Tibial artery (tissue), 4 donors: ENCODE results near the gene CAMK1G.

Source experiments
- DNase-seq, 2 donors: peaks; one replicate each; pipeline ENCODE4 v3.0.0-alpha.2; 2019
- H3K27ac ChIP-seq, 2 donors: fragments of 200-600 bp; sonication (generic) in 1 of 2; 1 replicate in 1 of 2; 2 replicates in 1 of 2; pipeline ENCODE4 v1.5.1; 2018 to 2019; ENCODE audit warnings: mild to moderate bottlenecking in 1 of 2
- H3K27me3 ChIP-seq, 2 donors: fragments of 200-600 bp; sonication (generic) in 1 of 2; one replicate each; pipeline versions ENCODE4 v1.5.1 to v1.6.0; 2016 to 2019
- H3K36me3 ChIP-seq, 3 donors: fragments of 200-600 bp; sonication (generic) in 2 of 3; one replicate each; pipeline ENCODE4 v1.5.1; 2016 to 2019; ENCODE audit warnings: mild to moderate bottlenecking in 2 of 3
- H3K4me1 ChIP-seq, 4 donors: fragments of 200-600 bp; sonication (generic) in 2 of 4; 1 replicate in 3 of 4; 2 replicates in 1 of 4; pipeline ENCODE4 v1.5.1; 2016 to 2019
- H3K4me3 ChIP-seq, 2 donors: fragments of 200-600 bp; sonication (generic) in 1 of 2; 1 replicate in 1 of 2; 2 replicates in 1 of 2; pipeline ENCODE4 v1.5.1; 2018 to 2019; ENCODE audit warnings: mild to moderate bottlenecking in 2 of 2
- H3K9me3 ChIP-seq, 3 donors: fragments of 200-600 bp; sonication (generic) in 1 of 3; one replicate each; pipeline ENCODE4 v1.5.1; 2016 to 2019
- intact Hi-C: fragments of 100-400 bp; cut with DNase I; formaldehyde crosslinking; loops from one replicate; pipeline ENCODE4 v1.15.0; 2023; ENCODE audit warnings: low total_unique reads
- TF ChIP-seq, protein P1 (sequence below), 2 experiments: fragments of 200-600 bp in 1 of 2; fragments of 450-650 bp in 1 of 2; IDR thresholded peaks; one replicate each; pipeline ENCODE4 v1.5.1; 2017 to 2019; ENCODE audit warnings: antibody characterized with exemption in 2 of 2, mild to moderate bottlenecking in 1 of 2, moderate library complexity in 1 of 2

CAMK1G gene

DNA sequence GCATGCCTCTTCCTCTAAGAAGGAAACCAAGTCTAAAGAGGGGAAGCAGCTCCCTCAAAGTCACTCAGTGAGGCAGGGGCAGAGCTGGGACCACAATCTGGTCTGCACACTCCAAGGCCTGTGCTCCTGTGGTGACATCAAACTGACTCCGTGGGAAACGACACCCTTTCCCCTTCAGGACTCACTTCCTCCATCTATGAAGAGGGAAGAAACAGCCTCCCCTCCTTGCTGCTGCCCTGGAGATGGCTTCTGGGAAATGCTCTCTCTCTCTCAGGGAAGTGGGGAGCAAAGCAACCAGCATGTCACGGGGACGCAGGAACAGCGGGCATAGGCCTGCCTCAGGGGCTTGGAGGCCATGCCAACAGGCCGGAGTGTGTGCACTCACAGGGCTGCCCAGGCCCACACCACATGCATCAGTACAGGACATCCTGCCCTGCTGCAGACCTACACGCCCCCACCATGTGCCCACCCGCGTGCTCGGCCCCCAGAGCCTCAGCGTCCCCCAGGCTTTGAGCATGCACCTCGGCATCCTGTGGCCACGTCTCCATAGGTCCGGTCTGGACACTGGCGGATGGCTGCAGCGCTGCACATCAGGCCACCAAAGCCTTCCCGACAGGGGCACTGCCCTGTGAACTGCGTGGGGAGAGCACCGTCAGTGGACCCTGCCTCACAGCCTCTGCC, 43.0 kb downstream of the CAMK1G start:
- Histone ChIP-seq H3K36me3 (no peaks in the 10 kb centered on the region), H3K27ac (no peak overlapping the region), H3K27me3 (peaks cover 0 to 7% of the 10 kb centered on the region in 2 donors), H3K4me1 (peaks cover 0 to 15% (median 5%) of the 10 kb centered on the region in 4 donors), H3K9me3 (no peaks in the 10 kb centered on the region), H3K4me3 (no peak overlapping the region)
- intact Hi-C loops: no loop called here
- TF ChIP-seq, protein P1, sequence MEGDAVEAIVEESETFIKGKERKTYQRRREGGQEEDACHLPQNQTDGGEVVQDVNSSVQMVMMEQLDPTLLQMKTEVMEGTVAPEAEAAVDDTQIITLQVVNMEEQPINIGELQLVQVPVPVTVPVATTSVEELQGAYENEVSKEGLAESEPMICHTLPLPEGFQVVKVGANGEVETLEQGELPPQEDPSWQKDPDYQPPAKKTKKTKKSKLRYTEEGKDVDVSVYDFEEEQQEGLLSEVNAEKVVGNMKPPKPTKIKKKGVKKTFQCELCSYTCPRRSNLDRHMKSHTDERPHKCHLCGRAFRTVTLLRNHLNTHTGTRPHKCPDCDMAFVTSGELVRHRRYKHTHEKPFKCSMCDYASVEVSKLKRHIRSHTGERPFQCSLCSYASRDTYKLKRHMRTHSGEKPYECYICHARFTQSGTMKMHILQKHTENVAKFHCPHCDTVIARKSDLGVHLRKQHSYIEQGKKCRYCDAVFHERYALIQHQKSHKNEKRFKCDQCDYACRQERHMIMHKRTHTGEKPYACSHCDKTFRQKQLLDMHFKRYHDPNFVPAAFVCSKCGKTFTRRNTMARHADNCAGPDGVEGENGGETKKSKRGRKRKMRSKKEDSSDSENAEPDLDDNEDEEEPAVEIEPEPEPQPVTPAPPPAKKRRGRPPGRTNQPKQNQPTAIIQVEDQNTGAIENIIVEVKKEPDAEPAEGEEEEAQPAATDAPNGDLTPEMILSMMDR (IDR thresholded peaks at IDR 0.05): no peak
- DNase-seq: no peak

DNA sequence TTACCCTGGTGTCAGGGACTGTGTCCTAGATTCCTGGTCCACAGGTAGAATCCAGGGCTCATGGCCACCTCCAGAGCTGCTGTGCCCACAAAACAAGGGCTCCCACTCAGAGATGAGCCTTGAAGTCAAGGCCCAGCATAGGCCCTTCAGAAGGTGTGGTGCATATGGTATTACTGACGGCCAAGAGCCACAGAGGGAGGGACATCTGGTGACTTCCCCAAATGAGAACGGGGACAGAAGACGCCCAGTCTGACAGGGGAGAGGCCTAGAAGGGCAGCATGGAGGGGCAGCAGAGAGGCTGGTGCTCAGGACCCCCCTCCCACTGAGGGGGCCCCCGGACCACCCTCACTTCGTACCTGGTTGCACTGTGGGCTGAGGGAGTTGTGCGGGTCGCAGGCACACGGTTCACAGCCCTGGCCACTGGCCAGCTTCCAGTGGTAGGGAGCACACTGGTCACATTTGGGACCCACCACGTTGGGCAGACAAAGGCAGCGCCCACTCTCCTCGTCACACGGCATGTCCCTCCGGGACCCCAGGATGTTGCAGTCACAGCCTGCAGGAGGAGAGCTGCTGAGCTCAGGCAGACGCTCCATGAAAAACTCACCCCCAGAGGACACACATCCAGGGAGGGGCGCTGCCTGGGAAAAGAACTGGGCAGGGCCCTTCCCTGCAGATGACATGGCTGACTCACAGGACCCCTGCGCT, 43.7 kb downstream of the CAMK1G start:
- intact Hi-C loops: no loop called here
- H3K4me3 ChIP-seq: no peak overlapping the region
- DNase-seq: no peak
- H3K27me3 ChIP-seq: peaks cover 0 to 7% of the 10 kb centered on the region in 2 donors
- no peak overlapping the region for H3K27ac ChIP-seq
- peaks cover 0 to 12% (median 5%) of the 10 kb centered on the region in 4 donors for H3K4me1 ChIP-seq
- TF ChIP-seq, protein P1 (IDR thresholded peaks at IDR 0.05): no peak
- H3K9me3 ChIP-seq: no peaks in the 10 kb centered on the region
- no peaks in the 10 kb centered on the region for H3K36me3 ChIP-seq

DNA sequence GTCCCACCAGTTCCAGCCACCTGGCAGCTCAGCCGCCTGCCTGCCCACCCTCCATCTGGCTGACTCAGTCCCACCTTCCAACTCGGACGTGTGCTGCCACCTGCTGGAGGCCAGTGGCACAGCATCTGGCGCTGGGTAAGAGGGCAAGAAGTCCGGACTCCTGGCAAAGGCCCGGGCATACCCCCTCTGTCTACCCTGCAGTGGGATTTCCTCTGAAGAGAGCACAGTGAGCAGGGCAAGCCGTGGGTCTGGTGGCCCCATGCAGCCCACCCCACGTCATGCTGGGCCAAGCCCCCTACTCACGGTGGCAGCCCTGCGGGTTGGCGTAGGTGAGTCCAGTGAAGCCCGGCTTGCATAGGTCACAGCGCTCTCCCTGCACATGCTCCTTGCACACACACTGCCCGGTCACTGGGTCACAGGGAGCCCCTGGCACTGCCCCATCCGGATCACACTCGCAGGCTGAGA, 44.2 kb downstream of the CAMK1G start:
- TF ChIP-seq, protein P1 (IDR thresholded peaks at IDR 0.05): peak; percentile 72 to 88
- H3K9me3 ChIP-seq: no peaks in the 10 kb centered on the region
- peaks cover 0 to 7% of the 10 kb centered on the region in 2 donors for H3K27me3 ChIP-seq
- H3K4me3 ChIP-seq: no peak overlapping the region
- intact Hi-C loops: no loop called here
- H3K36me3 ChIP-seq: no peaks in the 10 kb centered on the region
- H3K27ac ChIP-seq: no peak overlapping the region
- peak in 1 of 2 donors; percentile 65 for DNase-seq
- peaks cover 0 to 12% (median 5%) of the 10 kb centered on the region in 4 donors for H3K4me1 ChIP-seq

GRCh38 chr1:209628618-209629299, 45.2 kb downstream of the CAMK1G start:
- Histone ChIP-seq H3K4me1 (peaks cover 0 to 12% (median 5%) of the 10 kb centered on the region in 4 donors), H3K36me3 (no peaks in the 10 kb centered on the region), H3K27me3 (peaks cover 0 to 7% of the 10 kb centered on the region in 2 donors), H3K27ac (no peak overlapping the region), H3K4me3 (no peak overlapping the region), H3K9me3 (no peaks in the 10 kb centered on the region)
- TF ChIP-seq, protein P1 (IDR thresholded peaks at IDR 0.05): no peak
- no peak for DNase-seq
- intact Hi-C loops: no loop called here

DNA sequence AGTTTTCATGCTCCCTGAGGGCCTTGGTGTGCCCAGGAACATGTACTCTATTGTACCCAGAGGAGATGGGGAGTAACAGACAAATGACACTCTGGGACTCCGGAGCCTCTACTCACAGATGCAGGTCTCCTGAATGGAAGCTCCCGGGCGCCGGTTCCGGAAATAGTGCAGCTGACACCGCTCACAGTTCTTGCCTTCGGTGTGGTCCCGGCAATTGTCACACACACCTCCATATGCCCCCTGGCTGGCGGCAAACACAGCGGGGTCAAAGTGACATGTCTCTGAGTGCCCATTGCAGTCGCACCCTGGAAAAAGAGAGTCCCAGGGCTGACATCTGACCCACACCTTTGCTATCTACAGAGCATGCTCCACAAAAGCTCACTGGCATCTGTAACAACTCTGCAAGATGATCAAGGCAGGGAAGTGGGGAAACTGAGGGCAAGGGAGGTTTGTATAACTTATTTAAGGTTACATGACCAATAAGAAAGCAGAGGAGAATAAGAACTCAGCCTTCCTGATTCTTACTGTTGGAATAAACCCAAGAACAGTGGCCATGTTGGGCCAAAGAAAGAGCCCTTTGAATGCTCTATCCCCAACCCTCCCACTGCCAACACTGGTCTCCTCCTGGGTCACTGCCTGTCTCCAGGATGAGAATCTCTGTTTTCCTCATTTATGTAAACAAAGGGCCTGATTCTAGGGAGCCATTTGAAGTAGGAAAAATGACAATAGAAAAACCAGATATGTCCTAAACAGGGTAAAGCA, 46.3 kb downstream of the CAMK1G start:
- Histone ChIP-seq H3K4me3 (no peak overlapping the region), H3K9me3 (no peaks in the 10 kb centered on the region), H3K36me3 (no peaks in the 10 kb centered on the region), H3K27me3 (peaks cover 0 to 7% of the 10 kb centered on the region in 2 donors), H3K4me1 (peaks cover 0 to 12% (median 5%) of the 10 kb centered on the region in 4 donors), H3K27ac (no peak overlapping the region)
- TF ChIP-seq, protein P1 (IDR thresholded peaks at IDR 0.05): no peak
- intact Hi-C loops: no loop called here
- no peak for DNase-seq
